ENCODE data around the gene SPTLC1. TPM values are rescaled to one million over a fixed set of nuclear protein-coding genes. Genes with fewer than 3 reads are reported as not detected.

The SPTLC1 gene
- total and polyA plus RNA-seq, 2 experiments from 2014 or later: 54.8 to 100 TPM

GRCh38 chr9:92071634-92072033, 43.6 kb downstream of the SPTLC1 start:
- H3K9me3 Mint-ChIP-seq: no peaks in the 10 kb centered on the region
- no peaks in the 10 kb centered on the region for H3K27me3 Mint-ChIP-seq (ENCODE audit: insufficient read depth, low read depth, poor library complexity)
- peaks cover 28% of the 10 kb centered on the region for H3K36me3 Mint-ChIP-seq (ENCODE audit: low read depth)
- no peak overlapping the region for H3K4me2 ChIP-seq
- no peak overlapping the region for H3K27ac Mint-ChIP-seq
- H3K4me3 ChIP-seq: no peak overlapping the region
- H3K4me1 ChIP-seq (ENCODE audit: insufficient read depth): no peaks in the 10 kb centered on the region
- H3K27ac ChIP-seq (ENCODE audit: low read depth): no peak overlapping the region
- no peak overlapping the region for H3K4me3 Mint-ChIP-seq
- ATAC-seq: no peak
- H3K27me3 ChIP-seq (ENCODE audit: insufficient read depth): no peaks in the 10 kb centered on the region
- peaks cover 4% of the 10 kb centered on the region for H3K36me3 ChIP-seq (ENCODE audit: insufficient read depth)
- H3K9me2 ChIP-seq (ENCODE audit: insufficient read depth): no peaks in the 10 kb centered on the region
- peaks cover 4% of the 10 kb centered on the region; the same call in 1 of the 2 replicates for H4K20me1 ChIP-seq (replicated peaks; ENCODE audit: insufficient read depth)
- no peak overlapping the region for H2AFZ ChIP-seq
- 0 out of 2 replicates have a peak, but pooled peaks cover 4% of the 10 kb centered on the region for H3K79me2 ChIP-seq (replicated peaks; ENCODE audit: insufficient read depth)
- no peaks in the 10 kb centered on the region for H3K4me1 Mint-ChIP-seq
- no peak for TF ChIP-seq JUNB (IDR thresholded peaks at IDR 0.05; ENCODE audit: unreplicated experiment)
- TF ChIP-seq POLR2AphosphoS5 (IDR thresholded peaks at IDR 0.05; ENCODE audit: low read depth): no peak
- TF ChIP-seq EZH2phosphoT487 (IDR thresholded peaks at IDR 0.05; ENCODE audit: unreplicated experiment): no peak
- TF ChIP-seq REST (IDR thresholded peaks at IDR 0.05; ENCODE audit: unreplicated experiment): no peak
- TF ChIP-seq ZNF331 (CRISPR knock-in tag; IDR thresholded peaks at IDR 0.05; ENCODE audit: low read depth): no peak
- no peaks in the 10 kb centered on the region for H3F3A ChIP-seq (replicated peaks; ENCODE audit: low read depth)
- no peak for DNase-seq (ENCODE audit: low spot score)

DNA sequence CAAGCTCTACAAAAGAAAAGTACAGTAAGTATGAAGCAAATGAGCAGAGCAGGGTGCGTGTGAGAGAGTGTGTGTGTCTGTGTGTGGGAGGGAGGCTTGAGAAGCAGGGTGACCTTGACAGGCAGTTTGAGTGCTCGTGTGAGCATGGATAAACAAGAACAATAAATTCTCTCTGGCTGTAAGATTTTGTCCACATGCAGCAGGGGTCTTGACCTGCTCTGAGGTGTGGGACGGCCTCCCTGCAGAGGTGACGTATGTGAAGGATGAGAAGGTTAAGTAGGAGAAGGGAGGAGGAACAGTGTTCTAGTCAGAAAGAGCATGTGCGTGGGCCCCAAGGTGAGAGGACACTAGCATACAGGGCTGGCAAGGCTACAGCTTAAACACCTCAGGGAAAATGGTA, 49.0 kb downstream of the SPTLC1 start:
- peaks cover 3% of the 10 kb centered on the region; the same call in 1 of the 2 replicates for H3K4me1 ChIP-seq (ENCODE audit: insufficient read depth)
- no peaks in the 10 kb centered on the region for H3F3A ChIP-seq (replicated peaks; ENCODE audit: low read depth)
- H3K27ac ChIP-seq (ENCODE audit: low read depth): no peak overlapping the region
- no peak overlapping the region for H3K27ac Mint-ChIP-seq
- H3K9me2 ChIP-seq (ENCODE audit: insufficient read depth): no peaks in the 10 kb centered on the region
- no peak for ATAC-seq
- H3K79me2 ChIP-seq (replicated peaks; ENCODE audit: insufficient read depth): peaks cover 31% of the 10 kb centered on the region
- no peaks in the 10 kb centered on the region for H4K20me1 ChIP-seq (replicated peaks; ENCODE audit: insufficient read depth)
- H3K36me3 ChIP-seq (ENCODE audit: insufficient read depth): peaks cover 17% of the 10 kb centered on the region
- no peak overlapping the region for H3K4me3 ChIP-seq
- no peaks in the 10 kb centered on the region for H3K4me1 Mint-ChIP-seq
- H3K36me3 Mint-ChIP-seq (ENCODE audit: low read depth): peaks cover 72% of the 10 kb centered on the region
- peaks cover 2% of the 10 kb centered on the region for H3K27me3 Mint-ChIP-seq (ENCODE audit: insufficient read depth, low read depth, poor library complexity)
- no peaks in the 10 kb centered on the region for H3K27me3 ChIP-seq (ENCODE audit: insufficient read depth)
- H3K4me3 Mint-ChIP-seq: no peak overlapping the region
- no peak overlapping the region for H3K4me2 ChIP-seq
- peaks cover 23% of the 10 kb centered on the region for H3K9me3 Mint-ChIP-seq
- H2AFZ ChIP-seq: no peak overlapping the region
- no peak for DNase-seq (ENCODE audit: low spot score)
- no peak for TF ChIP-seq NANOG (IDR thresholded peaks at IDR 0.05; ENCODE audit: borderline replicate concordance)
- TF ChIP-seq EZH2 (IDR thresholded peaks at IDR 0.05; ENCODE audit: low read depth, unreplicated experiment): no peak
- TF ChIP-seq EZH2phosphoT487 (IDR thresholded peaks at IDR 0.05; ENCODE audit: unreplicated experiment): no peak
- no peak for TF ChIP-seq REST (IDR thresholded peaks at IDR 0.05; ENCODE audit: unreplicated experiment)
- no peak for TF ChIP-seq ETS1 (IDR thresholded peaks at IDR 0.05)
